CD4-positive, alpha-beta T cell treated with Interleukin-2 at 100 ng/mL for 4 hours (primary cell): ENCODE results near the gene RAP1GAP2.
"Not testable (repeated sequence)": the region's sequence is repeated elsewhere in the genome, so short reads cannot be mapped to it uniquely, and the experiment has no call there.

ENCODE experiments used
- DNase-seq: peaks from one replicate; pipeline ENCODE4 v3.0.0-alpha.2; 2020; ENCODE audit warnings: low spot score

Gene RAP1GAP2

GRCh38 chr17:2971851-2972250 lies 175.6 kb downstream of the RAP1GAP2 start:
- DNase-seq, result no peak

DNA sequence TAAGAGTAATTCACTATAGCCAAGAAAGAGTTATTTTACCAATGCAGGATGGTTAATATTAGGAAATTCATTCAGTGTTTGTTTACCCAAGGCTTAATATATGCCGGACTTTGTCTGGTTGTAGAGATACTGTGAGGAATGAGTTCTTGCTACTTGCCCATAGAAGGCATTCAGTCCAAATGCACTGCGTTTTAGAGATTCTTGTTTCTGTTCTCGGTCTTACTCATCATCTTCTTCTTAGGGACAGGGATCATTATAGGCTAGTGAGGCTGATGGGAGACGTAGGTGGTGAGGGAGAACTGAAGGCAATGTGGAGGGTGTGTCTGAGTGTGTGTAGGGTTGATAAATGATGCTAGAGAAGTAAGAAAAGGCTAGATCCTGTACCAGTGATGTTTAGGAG lies 176.5 kb downstream of the RAP1GAP2 start:
- DNase-seq, result no peak

DNA sequence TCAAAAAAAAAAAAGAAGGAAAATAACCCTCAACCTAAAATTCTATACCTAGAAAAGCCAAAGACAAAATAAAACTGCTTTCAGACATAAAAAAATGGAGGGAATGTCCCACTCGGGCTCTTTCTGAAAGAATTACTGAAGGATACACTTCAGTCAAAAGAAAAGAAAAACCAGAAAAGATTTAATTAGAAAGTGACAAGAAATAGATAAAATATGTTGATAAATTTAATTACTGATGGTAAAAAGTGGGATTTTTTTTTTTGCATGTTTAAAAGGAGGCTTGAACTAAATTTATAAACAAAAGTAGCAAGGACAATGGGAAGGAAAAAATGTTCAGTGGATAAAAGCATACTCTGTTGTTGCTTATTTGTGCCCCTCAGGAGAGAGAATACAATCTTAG lies 178.1 kb downstream of the RAP1GAP2 start:
- DNase-seq, result no peak

DNA sequence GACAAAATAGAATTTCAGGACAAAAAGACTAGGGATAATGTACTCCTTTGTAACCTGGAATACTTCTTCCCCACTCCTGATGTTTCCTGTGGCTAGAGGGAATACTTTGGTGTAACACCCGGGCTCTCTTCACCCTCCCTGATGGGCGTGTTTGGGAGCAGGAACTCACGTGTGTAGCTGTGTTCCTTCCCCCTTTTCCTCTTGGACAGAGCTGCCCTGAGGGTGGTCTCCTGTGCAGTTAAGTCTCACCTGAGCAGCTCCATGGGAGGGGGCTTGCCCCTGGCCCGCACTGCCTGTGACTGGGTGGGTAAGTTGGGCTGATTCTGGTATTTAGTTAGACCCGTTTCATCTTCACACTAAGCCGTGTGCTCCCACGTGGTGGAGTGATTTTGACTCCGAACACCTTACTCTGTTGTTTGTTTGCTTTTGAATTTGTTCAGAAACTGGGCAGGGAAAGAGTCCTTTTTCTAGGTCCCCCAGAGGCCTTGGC lies 179.3 kb downstream of the RAP1GAP2 start:
- DNase-seq, result no peak

- DNase-seq, result no peak
Observed at GRCh38 chr17:2977157-2977556, 180.9 kb downstream of the RAP1GAP2 start.

DNA sequence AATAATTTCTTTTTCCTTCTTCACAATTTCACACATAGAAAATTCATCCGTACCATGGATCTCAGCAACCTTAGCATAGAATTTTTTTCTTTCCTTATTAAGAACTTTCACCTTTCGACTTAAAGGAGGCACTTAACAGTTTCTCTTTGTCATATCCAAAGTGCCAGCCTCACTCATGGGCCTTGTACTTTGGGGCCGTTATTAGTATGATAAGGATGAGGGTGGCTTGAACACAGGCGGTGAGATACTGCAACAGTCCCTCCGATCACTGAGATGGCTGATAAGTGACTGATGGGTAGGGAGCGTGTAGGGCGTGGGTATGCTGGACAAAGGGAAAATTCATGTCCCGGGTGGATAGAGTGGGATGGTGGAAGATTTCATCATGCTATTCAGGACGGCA lies 181.9 kb downstream of the RAP1GAP2 start:
- no peak for DNase-seq

GRCh38 chr17:2978991-2979390 lies 182.8 kb downstream of the RAP1GAP2 start:
- DNase-seq, result no peak

DNA sequence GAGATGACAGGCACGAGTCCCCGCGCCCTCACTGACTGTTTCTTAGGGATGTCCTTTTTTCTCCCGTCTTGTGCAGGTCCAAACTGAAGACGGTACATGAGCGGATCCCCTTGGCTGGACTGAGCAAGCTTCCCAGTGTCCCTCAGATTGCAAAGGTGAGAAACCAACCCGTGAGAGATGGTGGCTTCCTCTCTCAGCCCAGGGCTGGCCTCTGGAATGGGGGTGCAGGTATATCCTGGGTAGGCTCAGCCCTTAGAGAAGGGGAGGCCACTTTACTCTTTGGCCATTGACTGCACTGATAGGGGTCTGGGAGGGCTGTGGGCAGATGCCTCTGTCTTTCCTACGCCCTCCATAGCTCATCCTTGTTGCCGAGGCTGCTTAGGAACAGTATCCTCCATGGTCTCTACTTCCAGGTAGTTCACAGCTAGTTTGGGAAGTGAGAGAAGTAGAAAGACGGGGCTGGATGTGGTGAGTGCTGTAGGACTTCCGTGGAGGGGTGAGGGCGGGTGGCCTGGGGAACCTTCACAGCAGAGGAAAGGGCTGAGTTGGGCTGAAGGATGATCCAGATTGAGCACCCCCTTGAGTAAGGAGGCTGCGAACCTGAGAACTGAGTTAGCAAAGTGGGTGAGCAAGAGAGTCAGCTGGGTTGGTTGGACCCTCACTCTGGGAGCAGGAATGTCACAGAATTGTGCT lies 184.1 kb downstream of the RAP1GAP2 start:
- DNase-seq, result no peak

DNA sequence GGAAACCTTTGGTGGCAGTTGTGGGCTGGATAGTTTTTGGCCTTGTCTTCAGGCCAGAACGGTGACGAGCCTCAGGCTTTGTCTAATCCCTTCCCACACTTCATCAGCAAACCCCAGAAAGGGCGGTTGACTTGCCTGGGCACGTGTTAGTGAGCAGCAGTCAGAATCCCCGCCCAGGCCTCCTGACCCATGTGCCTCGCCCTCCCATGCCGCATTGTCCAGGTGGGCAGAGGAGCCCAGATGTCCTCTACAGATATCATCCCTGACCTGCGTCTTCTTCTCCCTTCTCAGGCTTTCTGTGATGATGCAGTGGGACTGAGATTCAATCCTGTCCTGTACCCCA lies 184.6 kb downstream of the RAP1GAP2 start:
- no peak for DNase-seq

GRCh38 chr17:2981325-2981724 lies 185.1 kb downstream of the RAP1GAP2 start:
- no peak for DNase-seq

DNA sequence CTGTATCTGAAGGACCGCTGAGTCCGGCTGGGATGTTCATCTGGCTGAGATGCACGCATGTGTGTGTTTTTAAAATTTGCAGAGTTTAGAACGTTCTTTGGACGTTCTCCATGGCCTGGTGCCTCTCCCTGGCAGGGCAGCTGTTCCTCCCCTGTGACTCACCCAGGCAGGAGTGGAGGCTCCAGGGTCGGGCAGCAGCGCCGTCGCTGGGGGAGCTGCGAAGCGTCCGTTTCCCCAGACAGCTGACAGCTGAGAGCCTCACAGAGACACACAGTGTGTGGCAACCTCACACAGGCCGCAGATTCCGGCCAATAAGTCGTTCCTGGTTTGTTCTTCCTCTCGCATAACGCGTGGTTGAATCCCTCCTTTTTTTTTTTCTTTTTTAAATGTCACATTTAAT lies 186.6 kb downstream of the RAP1GAP2 start:
- DNase-seq, result no peak

DNA sequence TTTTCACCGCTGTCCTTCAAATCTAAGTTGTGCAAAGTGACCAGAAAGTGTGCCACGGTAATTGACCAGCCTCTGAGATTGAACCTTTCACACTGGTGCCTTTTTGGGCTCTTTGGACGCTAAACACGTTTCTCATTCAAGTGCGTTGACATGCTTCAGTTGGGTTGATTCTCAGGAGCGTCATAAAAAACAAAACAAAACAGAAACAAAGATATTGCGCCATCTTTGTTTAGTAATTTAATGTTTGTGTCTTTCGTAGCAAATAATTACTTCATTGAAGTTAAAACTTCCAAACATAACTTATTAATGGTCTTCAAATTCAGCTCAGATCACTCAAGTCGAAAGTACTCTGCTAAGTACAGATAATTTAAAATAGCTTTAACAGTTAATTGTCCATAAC lies 187.0 kb downstream of the RAP1GAP2 start:
- DNase-seq, result no peak

DNA sequence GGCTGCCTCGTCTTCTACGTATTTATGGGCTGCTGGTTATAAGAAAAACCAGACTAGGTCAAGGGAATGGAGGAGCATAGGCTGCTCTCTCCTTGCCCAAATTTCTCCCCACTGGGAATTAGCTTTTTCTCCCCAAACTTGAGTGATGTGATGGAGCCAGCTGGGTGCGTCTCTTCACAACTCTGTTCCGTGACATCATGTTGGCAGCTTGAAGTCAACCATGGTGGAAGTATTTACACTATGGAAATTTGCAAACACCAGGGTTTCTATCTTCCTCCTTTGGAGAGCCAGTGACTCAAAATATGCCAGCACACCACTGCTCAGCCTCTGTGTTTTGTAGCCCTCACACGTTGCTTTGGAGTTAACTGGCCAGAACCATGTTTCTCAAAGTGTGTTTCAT lies 189.1 kb downstream of the RAP1GAP2 start:
- DNase-seq, result no peak

- no peak for DNase-seq
Observed at GRCh38 chr17:2986925-2987324, 190.7 kb downstream of the RAP1GAP2 start.

DNA sequence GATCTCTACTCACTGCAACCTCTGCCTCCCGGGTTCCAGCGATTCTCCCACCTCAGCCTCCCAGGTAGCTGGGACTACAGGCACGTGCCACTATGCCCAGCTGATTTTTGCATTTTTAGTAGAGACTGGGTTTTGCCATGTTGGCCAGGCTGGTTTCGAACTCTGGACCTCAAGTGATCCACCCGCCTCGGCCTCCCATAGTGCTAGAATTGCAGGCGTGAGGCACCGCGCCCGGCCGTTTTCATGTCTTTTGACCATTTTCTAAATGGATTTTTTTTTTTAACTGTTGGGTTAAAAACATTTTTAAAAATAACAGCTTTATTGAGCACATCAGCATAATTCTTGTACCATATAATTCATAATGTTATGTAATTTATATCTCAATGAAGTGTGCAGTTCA lies 193.2 kb downstream of the RAP1GAP2 start:
- DNase-seq, result not testable (repeated sequence)

DNA sequence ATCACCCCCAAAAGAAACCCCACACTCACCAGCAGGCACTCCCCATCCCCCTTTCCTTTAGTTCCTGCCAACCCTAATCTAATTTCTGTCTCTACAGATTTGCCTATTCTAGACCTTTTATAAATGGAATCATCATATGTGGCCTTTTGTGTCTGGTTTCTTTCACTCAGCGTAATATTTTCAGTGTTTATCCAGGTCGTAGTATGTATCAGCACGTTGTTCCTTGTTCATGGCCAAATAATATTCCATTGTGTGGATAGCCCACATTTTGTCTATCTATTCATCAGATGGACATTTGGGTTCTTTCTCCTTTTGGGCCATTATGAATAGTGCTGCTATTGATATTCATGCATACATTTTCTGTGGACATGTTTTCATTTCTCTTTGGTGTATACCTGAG lies 193.6 kb downstream of the RAP1GAP2 start:
- DNase-seq, result no peak

DNA sequence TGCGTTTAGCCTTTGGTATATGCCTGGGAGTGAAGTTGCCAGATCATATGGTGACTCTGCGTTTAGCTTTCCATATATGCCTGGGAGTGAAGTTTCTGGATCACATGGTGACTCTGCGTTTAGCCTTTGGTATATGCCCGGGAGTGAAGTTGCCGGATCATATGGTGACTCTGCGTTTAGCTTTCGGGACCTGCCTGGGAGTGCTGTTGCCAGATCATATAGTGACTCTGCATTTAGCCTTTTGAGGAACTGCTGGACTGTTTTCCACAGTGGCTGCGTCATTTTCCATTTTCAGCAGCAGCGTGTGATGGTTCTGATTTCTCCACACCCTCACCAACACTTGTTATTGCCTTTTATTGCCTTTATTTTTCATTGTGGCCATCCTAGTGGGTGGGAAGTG lies 194.2 kb downstream of the RAP1GAP2 start:
- DNase-seq, result no peak

DNA sequence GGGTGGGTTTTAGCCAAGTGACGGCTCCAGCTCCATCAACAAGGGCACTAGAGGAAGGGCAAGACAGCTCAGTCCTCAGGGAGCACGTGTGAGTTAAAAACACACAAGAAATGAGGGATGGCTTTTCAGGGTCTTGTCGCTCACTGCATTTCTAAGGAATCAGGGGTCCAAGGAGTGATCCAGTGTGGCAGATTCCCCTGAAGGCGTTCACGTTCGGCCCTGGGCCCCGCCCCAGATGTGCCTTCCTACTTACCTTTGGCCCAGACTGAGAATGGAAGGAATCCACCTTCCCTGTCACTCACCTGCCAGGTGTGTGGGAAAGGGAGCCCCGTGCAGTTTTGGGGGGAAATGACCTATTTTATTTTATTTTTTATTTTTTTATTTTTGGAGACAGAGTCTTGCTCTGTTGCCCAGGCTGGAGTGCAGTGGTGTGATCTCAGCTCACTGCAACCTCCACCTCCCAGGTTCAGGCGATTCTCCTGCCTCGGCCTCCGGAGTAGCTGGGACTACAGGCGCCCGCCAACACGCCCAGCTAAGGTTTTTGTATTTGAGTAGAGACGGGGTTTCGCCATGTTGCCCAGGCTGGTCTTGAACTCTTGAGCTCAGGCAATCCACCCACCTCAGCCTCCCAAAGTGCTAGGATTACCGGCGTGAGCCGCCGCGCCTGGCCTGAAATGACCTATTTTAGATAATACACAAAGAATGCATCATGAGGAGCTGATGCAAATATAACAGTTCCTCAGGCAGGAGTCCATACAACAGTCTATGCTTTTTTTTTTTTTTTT lies 195.3 kb downstream of the RAP1GAP2 start:
- not testable (repeated sequence) for DNase-seq

GRCh38 chr17:2994441-2994840 lies 198.2 kb downstream of the RAP1GAP2 start:
- DNase-seq, result no peak

DNA sequence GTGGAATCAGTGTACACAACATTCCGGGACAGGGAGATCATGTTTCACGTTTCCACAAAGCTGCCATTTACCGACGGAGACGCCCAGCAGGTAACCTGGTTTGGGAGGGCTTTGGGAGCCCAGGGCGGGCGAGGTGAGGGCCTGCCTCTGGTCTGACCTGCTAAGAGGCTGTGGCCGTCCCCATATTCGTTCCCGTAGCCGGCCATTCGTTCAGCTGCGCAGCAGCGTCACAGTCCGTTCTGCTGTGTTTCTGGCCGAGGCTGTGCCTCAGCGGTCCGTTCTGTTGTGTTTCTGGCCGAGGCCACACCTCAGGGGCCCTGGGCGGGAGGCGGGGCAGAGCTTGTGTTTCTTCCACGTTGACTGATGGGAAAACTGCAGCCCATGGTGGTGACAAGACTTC lies 199.1 kb downstream of the RAP1GAP2 start:
- DNase-seq, result no peak

- no peak for DNase-seq
Observed at GRCh38 chr17:2995886-2996809, 199.9 kb downstream of the RAP1GAP2 start.

DNA sequence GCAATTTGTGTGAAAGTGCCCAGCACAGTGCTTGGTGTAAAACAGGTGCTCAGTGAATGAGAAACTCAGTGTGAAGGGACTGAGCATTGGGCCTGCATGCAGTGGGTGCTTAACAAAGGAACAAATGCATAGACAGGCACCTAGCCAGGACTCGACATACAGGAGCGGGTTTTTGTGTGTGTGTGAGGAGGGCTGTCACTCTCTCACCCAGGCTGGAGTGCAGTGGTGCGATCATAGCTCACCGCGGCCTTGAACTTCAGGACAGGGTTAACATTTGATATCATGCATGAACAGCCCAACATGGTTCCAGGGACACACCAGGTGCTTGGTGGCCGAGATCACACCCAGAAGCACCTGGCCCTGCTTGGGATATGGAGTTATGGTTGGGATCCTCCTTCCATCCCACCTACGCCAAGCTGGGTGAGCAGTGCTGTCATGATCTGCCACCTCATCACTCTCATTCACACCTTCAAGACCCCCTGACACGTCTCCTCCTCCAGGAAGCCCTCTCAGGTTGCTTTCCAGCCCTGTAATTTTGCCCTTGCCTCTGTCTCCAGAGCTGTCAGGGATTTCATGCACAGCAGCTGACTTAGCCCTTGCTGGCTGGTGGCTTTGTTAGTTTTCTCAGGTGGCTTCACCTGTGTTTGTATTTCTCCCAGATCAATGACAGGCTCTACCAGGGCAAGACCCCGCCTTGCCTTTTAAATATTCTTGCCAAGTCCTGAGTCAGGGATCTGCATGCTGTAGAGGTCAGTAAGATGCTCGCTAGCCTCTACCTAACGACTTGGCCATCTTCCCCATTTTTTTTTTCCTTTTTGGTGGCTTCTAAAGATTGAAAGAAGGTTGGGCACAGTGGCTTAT lies 200.8 kb downstream of the RAP1GAP2 start:
- no peak for DNase-seq
